OCI-LY1 (cell line): ENCODE measurements around the gene OPTC.

ENCODE experiments used
- H2AFZ ChIP-seq: fragments of 200-600 bp; sonication (generic), shearing (Covaris generic); 2 replicates; pipeline ENCODE4 v1.6.0; 2014; ENCODE audit warnings: antibody characterized with exemption, mild to moderate bottlenecking, low read length
- H3F3A ChIP-seq: fragments of 200-600 bp; sonication (generic), shearing (Covaris generic); 2 replicates; pipeline ENCODE4 v1.6.0; 2014; ENCODE audit warnings: mild to moderate bottlenecking, antibody characterized with exemption, low read length, moderate library complexity; ENCODE audit not compliant: insufficient read depth
- H3K27ac ChIP-seq: fragments of 200-600 bp; sonication (generic); 2 replicates; pipeline ENCODE4 v1.5.1; 2014; ENCODE audit warnings: low read length, mixed run types, mild to moderate bottlenecking, low read depth; ENCODE audit not compliant: poor library complexity, severe bottlenecking
- H3K27me3 ChIP-seq: fragments of 200-600 bp; sonication (generic); 2 replicates; pipeline ENCODE4 v1.6.0; 2014; ENCODE audit warnings: antibody characterized with exemption, mild to moderate bottlenecking, low read length, moderate library complexity; ENCODE audit not compliant: insufficient read depth
- H3K36me3 ChIP-seq: fragments of 200-600 bp; sonication (generic); 2 replicates; pipeline ENCODE4 v1.6.1; 2014; ENCODE audit warnings: mild to moderate bottlenecking, antibody characterized with exemption, low read length, moderate library complexity, mixed read lengths; ENCODE audit not compliant: insufficient read depth
- H3K4me1 ChIP-seq: fragments of 200-600 bp; sonication (generic); 2 replicates; pipeline ENCODE4 v1.5.1; 2014; ENCODE audit warnings: mild to moderate bottlenecking, low read length, moderate library complexity; ENCODE audit not compliant: insufficient read depth, severe bottlenecking
- H3K4me2 ChIP-seq: fragments of 200-600 bp; sonication (generic), shearing (Covaris generic); 2 replicates; pipeline ENCODE4 v1.6.1; 2014; ENCODE audit warnings: low read length
- H3K4me3 ChIP-seq: fragments of 200-600 bp; sonication (generic); 2 replicates; pipeline ENCODE4 v1.5.1; 2014; ENCODE audit warnings: low read length, low read depth, mild to moderate bottlenecking, mixed read lengths; ENCODE audit not compliant: poor library complexity, severe bottlenecking
- H3K79me2 ChIP-seq: fragments of 200-600 bp; shearing (Covaris generic); 2 replicates; pipeline ENCODE4 v1.6.1; 2016; ENCODE audit warnings: mixed run types, low read length, mixed read lengths; ENCODE audit not compliant: insufficient read depth
- H3K9ac ChIP-seq: fragments of 200-600 bp; sonication (generic), shearing (Covaris generic); 2 replicates; pipeline ENCODE4 v1.6.1; 2014; ENCODE audit warnings: mild to moderate bottlenecking, low read length, mixed read lengths
- H3K9me2 ChIP-seq: fragments of 200-600 bp; sonication (generic), shearing (Covaris generic); 2 replicates; pipeline ENCODE4 v1.6.1; 2014; ENCODE audit warnings: low read depth, mild to moderate bottlenecking, low read length, mixed read lengths
- H3K9me3 ChIP-seq: fragments of 200-600 bp; shearing (Covaris generic); 2 replicates; pipeline ENCODE4 v1.6.1; 2014; ENCODE audit warnings: low read length, mixed read lengths
- H4K20me1 ChIP-seq: fragments of 200-600 bp; sonication (generic), shearing (Covaris generic); 2 replicates; pipeline ENCODE4 v1.6.0; 2016; ENCODE audit warnings: mild to moderate bottlenecking, low read length; ENCODE audit not compliant: insufficient read depth
- CTCF ChIP-seq: fragments of 200-600 bp; sonication (generic), shearing (Covaris generic); IDR thresholded peaks from 2 replicates; pipeline ENCODE4 v1.5.1; 2017; ENCODE audit warnings: mild to moderate bottlenecking, antibody characterized with exemption, low read length, moderate library complexity, mixed read lengths
- EZH2 ChIP-seq: fragments of 200-600 bp; sonication (generic), shearing (Covaris generic); IDR thresholded peaks from 2 replicates; pipeline ENCODE4 v1.8.0; 2017; ENCODE audit warnings: borderline replicate concordance, mixed run types, mild to moderate bottlenecking, antibody characterized with exemption, low read length, moderate library complexity, mixed read lengths

OPTC gene

GRCh38 chr1:203473781-203474305 is 20.1 kb upstream of the OPTC start:
- TF ChIP-seq CTCF (no peak), EZH2 (no peak)
- H3K36me3 ChIP-seq, result no peaks in the 10 kb centered on the region
- no peaks in the 10 kb centered on the region for H4K20me1 ChIP-seq
- H3K9ac ChIP-seq, result no peak overlapping the region
- H3K4me1 ChIP-seq, result peaks cover 55% of the 10 kb centered on the region
- no peaks in the 10 kb centered on the region for H3K27me3 ChIP-seq
- H3K4me3 ChIP-seq, result no peak overlapping the region
- no peak overlapping the region for H3K27ac ChIP-seq
- H3K9me2 ChIP-seq, result no peaks in the 10 kb centered on the region
- H3K79me2 ChIP-seq, result no peaks in the 10 kb centered on the region
- H3K4me2 ChIP-seq, result no peak overlapping the region
- no peaks in the 10 kb centered on the region for H3K9me3 ChIP-seq
- peaks cover 6% of the 10 kb centered on the region; the same call in 1 of the 2 replicates for H3F3A ChIP-seq
- no peak overlapping the region for H2AFZ ChIP-seq

- no peaks in the 10 kb centered on the region for H3K27me3 ChIP-seq
- H3K9ac ChIP-seq, result peak within 1 kb of the TSS; percentile 39
- H3K4me3 ChIP-seq, result no peak within 1 kb of the TSS
- H3K4me1 ChIP-seq, result peaks cover 57% of the 10 kb centered on the region
- H3K36me3 ChIP-seq, result no peaks in the 10 kb centered on the region
- H3K9me3 ChIP-seq, result no peaks in the 10 kb centered on the region
- no peak within 1 kb of the TSS for H2AFZ ChIP-seq
- peak within 1 kb of the TSS; percentile 96 for H3K27ac ChIP-seq
- no peaks in the 10 kb centered on the region for H3K9me2 ChIP-seq
- H4K20me1 ChIP-seq, result no peaks in the 10 kb centered on the region
- H3F3A ChIP-seq, result peaks cover 8% of the 10 kb centered on the region; the same call in 1 of the 2 replicates
- no peak for TF ChIP-seq EZH2
- no peak for TF ChIP-seq CTCF
- peak within 1 kb of the TSS; percentile 28; the same call in 1 of the 2 replicates for H3K4me2 ChIP-seq
- H3K79me2 ChIP-seq, result no peaks in the 10 kb centered on the region
Observed at GRCh38 chr1:203475012-203475981, 18.7 kb upstream of the OPTC start, which contains the start of gene PRELP. TSS of gene PRELP (plus strand) at chr1:203475806. CDS start at chr1:203483185, 7,379 bp downstream.

- TF ChIP-seq CTCF (no peak), EZH2 (no peak)
- Histone ChIP-seq H3K9ac (peak overlapping the region; percentile 39), H3K9me2 (no peaks in the 10 kb centered on the region), H4K20me1 (no peaks in the 10 kb centered on the region), H3K79me2 (no peaks in the 10 kb centered on the region), H3K4me3 (no peak overlapping the region), H3F3A (peaks cover 8% of the 10 kb centered on the region; the same call in 1 of the 2 replicates), H3K4me1 (peaks cover 66% of the 10 kb centered on the region), H3K36me3 (no peaks in the 10 kb centered on the region), H3K27me3 (no peaks in the 10 kb centered on the region), H3K9me3 (no peaks in the 10 kb centered on the region), H3K27ac (peak overlapping the region; percentile 96), H3K4me2 (peak overlapping the region; percentile 28; the same call in 1 of the 2 replicates), H2AFZ (no peak overlapping the region)
Observed at GRCh38 chr1:203476216-203476814, 17.6 kb upstream of the OPTC start.
